Mesodermal cell (in vitro differentiated cells): ENCODE measurements around the gene UROS.

Experiments used
- H3K27ac ChIP-seq: 2 replicates; pipeline ENCODE4 v1.7.0; 2013; ENCODE audit warnings: mild to moderate bottlenecking, low read depth, low read length, moderate library complexity; ENCODE audit not compliant: severe bottlenecking
- H3K36me3 ChIP-seq: 2 replicates; pipeline ENCODE4 v1.7.1; 2013; ENCODE audit warnings: mild to moderate bottlenecking, low read length, moderate library complexity; ENCODE audit not compliant: control insufficient read depth, insufficient read depth
- H3K4me1 ChIP-seq: one replicate; pipeline ENCODE4 v1.7.1; 2013; ENCODE audit warnings: mild to moderate bottlenecking, low read length; ENCODE audit not compliant: insufficient read depth, control insufficient read depth, poor library complexity, severe bottlenecking
- H3K4me3 ChIP-seq: 2 replicates; pipeline ENCODE4 v1.7.0; 2013; ENCODE audit warnings: low read length, control low read depth, mild to moderate bottlenecking; ENCODE audit not compliant: insufficient read depth, poor library complexity, severe bottlenecking; ENCODE audit errors: extremely low read depth
- H3K9me3 ChIP-seq: 2 replicates; pipeline ENCODE4 v1.7.1; 2013; ENCODE audit warnings: mild to moderate bottlenecking, low read length, moderate library complexity; ENCODE audit not compliant: control insufficient read depth
- WGBS, 2 experiments: methylation state at CpG; one replicate each; pipeline ENCODE4 v1.1.5; 2013; ENCODE audit warnings: missing lambda C conversion rate in 2 of 2; ENCODE audit not compliant: insufficient coverage in 2 of 2; 5-methylcytosine and 5-hydroxymethylcytosine counted together

The UROS gene

GRCh38 chr10:125788156-125789034, 34.7 kb downstream of the UROS start:
- H3K27ac ChIP-seq = no peak overlapping the region
- no peak overlapping the region for H3K4me3 ChIP-seq
- 91 to 94% methylated on average over 16 of the region's 17 CpGs for whole genome bisulfite sequencing, 2 experiments
- no peaks in the 10 kb centered on the region for H3K9me3 ChIP-seq
- no peaks in the 10 kb centered on the region for H3K4me1 ChIP-seq
- peaks cover 18% of the 10 kb centered on the region for H3K36me3 ChIP-seq

- peaks cover 3% of the 10 kb centered on the region for H3K36me3 ChIP-seq
- WGBS, 2 experiments = 78 to 83% methylated on average over 5 to 6 of the region's 9 CpGs
- no peak overlapping the region for H3K27ac ChIP-seq
- peaks cover 11% of the 10 kb centered on the region for H3K4me1 ChIP-seq
- H3K9me3 ChIP-seq = no peaks in the 10 kb centered on the region
- H3K4me3 ChIP-seq = no peak overlapping the region
Measured at GRCh38 chr10:125785791-125786190, 37.3 kb downstream of the UROS start.

- Histone ChIP-seq H3K9me3 (no peaks in the 10 kb centered on the region), H3K4me3 (no peak overlapping the region), H3K4me1 (peaks cover 11% of the 10 kb centered on the region), H3K36me3 (no peaks in the 10 kb centered on the region), H3K27ac (no peak overlapping the region)
- WGBS, 2 experiments = 91 to 93% methylated on average over 2 to 3 of the region's 6 CpGs
Measured at GRCh38 chr10:125783957-125784356, 39.1 kb downstream of the UROS start.

- H3K27ac ChIP-seq = no peak overlapping the region
- 97 to 98% methylated on average over 5 to 7 of the region's 7 CpGs for WGBS, 2 experiments
- peaks cover 11% of the 10 kb centered on the region for H3K4me1 ChIP-seq
- no peaks in the 10 kb centered on the region for H3K36me3 ChIP-seq
- H3K4me3 ChIP-seq = no peak overlapping the region
- H3K9me3 ChIP-seq = no peaks in the 10 kb centered on the region
Measured at GRCh38 chr10:125783408-125783807, 39.6 kb downstream of the UROS start.

GRCh38 chr10:125782616-125783015, 40.4 kb downstream of the UROS start:
- Histone ChIP-seq H3K36me3 (no peaks in the 10 kb centered on the region), H3K27ac (peak overlapping the region; percentile 64)
- 84 to 87% methylated on average over 4 to 11 of the region's 11 CpGs for WGBS, 2 experiments

GRCh38 chr10:125782054-125782453, 41.0 kb downstream of the UROS start:
- Histone ChIP-seq H3K27ac (peak overlapping the region; percentile 64), H3K4me3 (no peak overlapping the region)
- WGBS, 2 experiments = 88% methylated on average over 5 to 11 of the region's 11 CpGs

More at GRCh38 chr10:125782616-125783015, 40.4 kb downstream of the UROS start:
- Histone ChIP-seq H3K4me1 (peaks cover 11% of the 10 kb centered on the region), H3K9me3 (no peaks in the 10 kb centered on the region), H3K4me3 (no peak overlapping the region)

GRCh38 chr10:125781374-125781773, 41.7 kb downstream of the UROS start:
- Histone ChIP-seq H3K4me3 (no peak overlapping the region), H3K4me1 (peaks cover 11% of the 10 kb centered on the region), H3K27ac (no peak overlapping the region), H3K9me3 (no peaks in the 10 kb centered on the region), H3K36me3 (no peaks in the 10 kb centered on the region)
- 95% methylated on average over 8 of the region's 8 CpGs for WGBS, 2 experiments

More at GRCh38 chr10:125782054-125782453, 41.0 kb downstream of the UROS start:
- Histone ChIP-seq H3K9me3 (no peaks in the 10 kb centered on the region), H3K36me3 (no peaks in the 10 kb centered on the region), H3K4me1 (peaks cover 11% of the 10 kb centered on the region)

GRCh38 chr10:125779403-125780327, 43.4 kb downstream of the UROS start:
- no peaks in the 10 kb centered on the region for H3K36me3 ChIP-seq
- no peaks in the 10 kb centered on the region for H3K9me3 ChIP-seq
- no peak overlapping the region for H3K4me3 ChIP-seq
- no peak overlapping the region for H3K27ac ChIP-seq
- WGBS, 2 experiments = 74 to 75% methylated on average over 5 to 6 of the region's 10 CpGs
- peaks cover 11% of the 10 kb centered on the region for H3K4me1 ChIP-seq

GRCh38 chr10:125778556-125778955, 44.5 kb downstream of the UROS start:
- no peaks in the 10 kb centered on the region for H3K36me3 ChIP-seq
- H3K4me1 ChIP-seq = peaks cover 11% of the 10 kb centered on the region
- no peak overlapping the region for H3K27ac ChIP-seq
- no peaks in the 10 kb centered on the region for H3K9me3 ChIP-seq
- WGBS, 2 experiments = 86 to 92% methylated on average over 1 to 2 of the region's 5 CpGs
- H3K4me3 ChIP-seq = no peak overlapping the region

- Histone ChIP-seq H3K36me3 (no peaks in the 10 kb centered on the region), H3K27ac (no peak overlapping the region), H3K9me3 (no peaks in the 10 kb centered on the region), H3K4me3 (no peak overlapping the region), H3K4me1 (peaks cover 9% of the 10 kb centered on the region)
- 98% methylated on average over 7 to 9 of the region's 9 CpGs for WGBS, 2 experiments
Measured at GRCh38 chr10:125777806-125778205, 45.3 kb downstream of the UROS start.
